Measurements from ENCODE around the gene LSM6. TPM values are rescaled to one million over a fixed set of nuclear protein-coding genes. Genes with fewer than 3 reads are reported as not detected.

Gene LSM6
- total and polyA plus RNA-seq, 4 donors: 28.8 to 66.8 (median 43.8) TPM

Other genes with a start within 250 kb of the LSM6 start
- 10 to 100 TPM; 12.6 to 27.4 TPM for gene ZNF827, start 236.9 kb upstream of the LSM6 start, total RNA-seq
- gene ZNF827, start 236.9 kb upstream of the LSM6 start, polyA plus RNA-seq: 1 to 10 TPM; 2.7 to 3.7 TPM
- gene REELD1, start 38.8 kb downstream of the LSM6 start, total RNA-seq: under 1 TPM; 0.60 to 0.86 TPM
- gene REELD1, start 38.8 kb downstream of the LSM6 start, polyA plus RNA-seq: under 1 TPM; 0.22 to 0.53 TPM

All from lung (tissue), 4 donors.